ENCODE data around the gene PAF1.
A peak's percentile ranks its signal among the peaks of the same experiment; 100 is the strongest.

The PAF1 gene

GRCh38 chr19:39405261-39405957 is 14.5 kb upstream of the PAF1 start:
- peak; percentile 21 for DNase-seq

GRCh38 chr19:39403331-39404312 is 12.7 kb upstream of the PAF1 start:
- peak; percentile 99 for DNase-seq

GRCh38 chr19:39402346-39403300 is 11.7 kb upstream of the PAF1 start:
- peak; percentile 98 for DNase-seq

- DNase-seq, result peak; percentile 92
Observed at GRCh38 chr19:39401549-39402345, 10.8 kb upstream of the PAF1 start.

- no peak for DNase-seq
Observed at GRCh38 chr19:39401070-39401548, 10.2 kb upstream of the PAF1 start.

- DNase-seq, result no peak
Observed at GRCh38 chr19:39400061-39400460, 9.2 kb upstream of the PAF1 start.

- DNase-seq, result no peak
Observed at GRCh38 chr19:39399668-39400050, 8.8 kb upstream of the PAF1 start.

GRCh38 chr19:39398297-39398864 is 7.5 kb upstream of the PAF1 start:
- peak; percentile 97 for DNase-seq

GRCh38 chr19:39397360-39398296 is 6.7 kb upstream of the PAF1 start:
- peak; percentile 97 for DNase-seq

- DNase-seq, result no peak
Observed at GRCh38 chr19:39390451-39390750, 505 bp downstream of the PAF1 start.

GRCh38 chr19:39389631-39390414 is 1.1 kb downstream of the PAF1 start:
- DNase-seq, result no peak

GRCh38 chr19:39388657-39389056 is 2.2 kb downstream of the PAF1 start:
- DNase-seq, result no peak

- no peak for DNase-seq
Observed at GRCh38 chr19:39386557-39386956, 4.3 kb downstream of the PAF1 start.

- DNase-seq, result no peak
Observed at GRCh38 chr19:39385629-39386411, 5.1 kb downstream of the PAF1 start.

- DNase-seq, result no peak
Observed at GRCh38 chr19:39384839-39385568, 5.9 kb downstream of the PAF1 start.

- DNase-seq, result no peak
Observed at GRCh38 chr19:39382991-39383828, 7.7 kb downstream of the PAF1 start.
